Muscle layer of duodenum (tissue), 2 donors: ENCODE measurements around the gene METTL21A.
"Not testable (repeated sequence)": the region's sequence is repeated elsewhere in the genome, so short reads cannot be mapped to it uniquely, and the experiment has no call there.

Experiments used
- H3K27ac ChIP-seq: one replicate; pipeline ENCODE4 v1.7.0; 2013; ENCODE audit warnings: mild to moderate bottlenecking, low read length
- H3K27me3 ChIP-seq: one replicate; pipeline ENCODE4 v1.7.0; 2013; ENCODE audit warnings: low read depth, mild to moderate bottlenecking, control low read depth, low read length
- H3K36me3 ChIP-seq, 2 donors: one replicate each; pipeline ENCODE4 v1.7.0; 2013; ENCODE audit warnings: low read length in 2 of 2, control low read depth in 1 of 2, mild to moderate bottlenecking in 1 of 2; ENCODE audit not compliant: insufficient read depth in 2 of 2, control insufficient read depth in 1 of 2
- H3K4me1 ChIP-seq, 2 donors: one replicate each; pipeline ENCODE4 v1.7.0; 2013; ENCODE audit warnings: low read length in 2 of 2, mild to moderate bottlenecking in 2 of 2, control low read depth in 1 of 2, moderate library complexity in 1 of 2; ENCODE audit not compliant: insufficient read depth in 2 of 2, control insufficient read depth in 1 of 2
- H3K4me3 ChIP-seq, 2 donors: one replicate each; pipeline ENCODE4 v1.7.0; 2013; ENCODE audit warnings: low read length in 2 of 2, low read depth in 1 of 2, mild to moderate bottlenecking in 1 of 2
- H3K9me3 ChIP-seq, 2 donors: one replicate each; pipeline ENCODE4 v1.7.0; 2013; ENCODE audit warnings: low read length in 2 of 2, control low read depth in 1 of 2, mild to moderate bottlenecking in 1 of 2; ENCODE audit not compliant: control insufficient read depth in 1 of 2
- donor health status: healthy.

Gene METTL21A

GRCh38 chr2:207625014-207625907 lies at the start of gene METTL21A:
TSS of gene METTL21A (minus strand) at chr2:207625394. CDS start at chr2:207624375, 1,019 bp downstream.
- Histone ChIP-seq H3K9me3 (no peaks in the 10 kb centered on the region), H3K4me3 (peak within 1 kb of the TSS; percentile 94), H3K27ac (peak within 1 kb of the TSS; percentile 83), H3K27me3 (no peaks in the 10 kb centered on the region), H3K36me3 (peaks cover 0 to 6% of the 10 kb centered on the region in 2 donors), H3K4me1 (peaks cover 7 to 15% of the 10 kb centered on the region in 2 donors)

DNA sequence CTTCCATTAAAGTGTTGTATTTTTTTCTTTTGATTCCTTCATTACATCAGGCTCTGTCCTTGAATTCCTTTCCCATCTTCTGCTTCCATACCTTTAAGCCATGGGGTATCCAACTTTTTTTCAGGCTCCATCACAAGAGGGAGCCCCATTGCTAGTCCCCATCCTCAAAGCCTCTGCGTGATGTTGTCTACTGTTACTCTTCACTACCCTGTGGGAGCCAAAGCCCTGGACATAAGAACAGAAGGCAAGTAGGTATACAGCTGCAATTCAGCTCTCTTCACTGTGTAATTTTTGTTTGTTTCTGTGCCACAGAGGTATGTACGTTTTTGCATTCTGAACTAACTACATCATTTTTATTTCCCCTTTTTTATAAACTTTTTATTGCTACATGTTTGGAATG lies 49.6 kb upstream of the METTL21A start:
- H3K36me3 ChIP-seq, result no peaks in the 10 kb centered on the region
- H3K4me1 ChIP-seq, result no peaks in the 10 kb centered on the region
- no peak overlapping the region for H3K27ac ChIP-seq
- H3K4me3 ChIP-seq, result no peak overlapping the region
- H3K9me3 ChIP-seq, result no peaks in the 10 kb centered on the region
- H3K27me3 ChIP-seq, result no peaks in the 10 kb centered on the region

DNA sequence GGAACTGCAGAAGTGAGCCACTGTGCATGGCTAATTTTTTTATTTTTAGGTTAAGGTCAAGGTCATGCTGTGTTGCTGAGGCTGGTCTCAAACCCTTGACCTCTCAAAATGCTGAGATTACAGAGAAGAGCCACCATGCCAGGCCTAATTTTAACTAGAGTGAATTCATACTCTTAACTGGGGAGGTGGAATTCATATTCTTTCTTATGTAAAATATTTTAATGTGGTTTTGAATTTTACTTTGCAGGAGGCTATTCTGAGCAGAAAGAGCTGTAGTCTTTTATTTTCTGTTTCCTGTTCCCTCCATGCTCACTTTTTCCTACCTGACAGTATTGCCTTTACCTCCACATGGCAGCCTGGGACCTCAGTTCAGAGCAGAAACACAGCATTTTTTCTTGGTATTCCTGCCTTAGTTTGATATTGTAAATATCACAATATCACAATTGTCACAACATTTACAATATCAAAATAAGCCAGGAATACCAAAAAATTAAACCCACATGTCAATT lies 49.1 kb upstream of the METTL21A start:
- H3K9me3 ChIP-seq, result no peaks in the 10 kb centered on the region
- no peak overlapping the region for H3K4me3 ChIP-seq
- no peak overlapping the region for H3K27ac ChIP-seq
- H3K36me3 ChIP-seq, result no peaks in the 10 kb centered on the region
- H3K27me3 ChIP-seq, result no peaks in the 10 kb centered on the region
- no peaks in the 10 kb centered on the region for H3K4me1 ChIP-seq

DNA sequence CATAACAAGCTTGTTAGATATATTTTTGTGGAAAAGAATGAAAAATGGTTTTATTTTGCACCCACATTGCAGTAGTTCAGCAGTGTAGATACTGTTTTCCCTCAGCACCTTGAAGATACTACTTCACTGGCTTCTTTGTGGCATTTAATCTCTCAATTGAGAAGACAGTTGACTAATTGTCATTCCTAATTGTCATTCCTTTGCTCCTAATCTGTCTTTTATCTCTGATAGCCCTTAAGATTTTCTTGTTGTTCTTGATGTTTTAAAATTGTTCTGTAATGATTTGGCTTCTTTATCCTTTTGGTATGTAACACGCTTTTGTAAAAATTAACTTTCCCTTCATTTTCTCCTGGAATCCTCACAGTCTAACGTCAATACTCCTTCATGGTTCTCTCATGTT lies 48.2 kb upstream of the METTL21A start:
- no peak overlapping the region for H3K4me3 ChIP-seq
- no peaks in the 10 kb centered on the region for H3K27me3 ChIP-seq
- no peak overlapping the region for H3K27ac ChIP-seq
- no peaks in the 10 kb centered on the region for H3K36me3 ChIP-seq
- H3K9me3 ChIP-seq, result no peaks in the 10 kb centered on the region
- no peaks in the 10 kb centered on the region for H3K4me1 ChIP-seq

- no peak overlapping the region for H3K4me3 ChIP-seq
- H3K27ac ChIP-seq, result no peak overlapping the region
- no peaks in the 10 kb centered on the region for H3K27me3 ChIP-seq
- no peaks in the 10 kb centered on the region for H3K4me1 ChIP-seq
- H3K36me3 ChIP-seq, result no peaks in the 10 kb centered on the region
- no peaks in the 10 kb centered on the region for H3K9me3 ChIP-seq
Observed at GRCh38 chr2:207670887-207671286, 45.7 kb upstream of the METTL21A start.

DNA sequence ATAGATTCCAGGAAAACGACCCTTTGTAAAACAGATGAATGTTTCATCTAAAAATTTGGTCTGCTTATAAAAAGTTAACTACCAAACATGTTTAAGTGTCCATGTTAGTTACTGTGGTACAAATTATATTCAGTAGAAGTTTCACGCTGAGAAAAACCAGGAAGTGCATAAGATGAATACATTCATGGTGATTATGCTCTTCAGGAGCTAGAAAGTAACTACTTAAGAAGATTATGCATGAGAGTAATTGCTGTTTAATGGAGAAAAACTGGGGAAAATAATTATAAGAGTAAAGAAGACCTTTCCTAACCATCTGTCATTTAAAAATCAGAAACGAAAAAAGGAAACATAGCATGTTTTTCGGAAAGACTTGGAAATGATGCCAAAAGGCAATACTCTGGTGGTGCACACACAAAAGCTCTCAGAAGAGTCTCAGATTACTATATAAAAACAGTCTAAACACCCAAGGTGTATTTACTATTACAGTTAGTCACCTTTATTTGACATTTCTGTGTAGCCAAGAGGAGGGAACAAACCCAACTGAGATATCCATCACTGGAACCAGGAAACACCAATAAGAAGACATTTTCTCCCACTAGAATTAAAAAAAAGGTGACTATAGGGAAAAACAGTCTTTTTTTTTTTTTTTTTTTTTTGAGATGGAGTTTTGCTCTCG lies 38.8 kb upstream of the METTL21A start:
- Histone ChIP-seq H3K27me3 (no peaks in the 10 kb centered on the region), H3K4me3 (no peak overlapping the region), H3K36me3 (no peaks in the 10 kb centered on the region), H3K9me3 (no peaks in the 10 kb centered on the region), H3K27ac (no peak overlapping the region), H3K4me1 (no peaks in the 10 kb centered on the region)

DNA sequence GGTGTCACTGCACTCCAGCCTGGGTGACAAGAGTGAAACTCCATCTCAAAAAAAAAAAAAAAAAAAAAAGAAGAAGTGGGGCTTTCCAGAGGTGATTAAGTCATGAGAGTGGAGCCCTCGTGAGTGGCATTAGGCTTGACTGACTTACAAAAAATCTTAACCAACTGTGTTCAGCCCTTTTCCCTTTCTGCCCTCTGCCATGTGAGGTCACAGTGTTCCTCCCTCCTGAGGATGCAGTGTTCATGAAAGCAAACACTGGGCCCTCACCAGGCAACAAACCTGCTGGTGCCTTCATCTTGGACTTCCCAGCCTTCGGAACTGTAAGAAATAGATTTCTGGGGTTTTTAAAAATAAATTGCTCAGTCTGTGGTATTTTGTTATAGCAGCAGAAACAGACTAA lies 37.0 kb upstream of the METTL21A start:
- Histone ChIP-seq H3K27ac (no peak overlapping the region), H3K4me3 (no peak overlapping the region), H3K27me3 (no peaks in the 10 kb centered on the region), H3K9me3 (no peaks in the 10 kb centered on the region), H3K4me1 (no peaks in the 10 kb centered on the region), H3K36me3 (no peaks in the 10 kb centered on the region)

DNA sequence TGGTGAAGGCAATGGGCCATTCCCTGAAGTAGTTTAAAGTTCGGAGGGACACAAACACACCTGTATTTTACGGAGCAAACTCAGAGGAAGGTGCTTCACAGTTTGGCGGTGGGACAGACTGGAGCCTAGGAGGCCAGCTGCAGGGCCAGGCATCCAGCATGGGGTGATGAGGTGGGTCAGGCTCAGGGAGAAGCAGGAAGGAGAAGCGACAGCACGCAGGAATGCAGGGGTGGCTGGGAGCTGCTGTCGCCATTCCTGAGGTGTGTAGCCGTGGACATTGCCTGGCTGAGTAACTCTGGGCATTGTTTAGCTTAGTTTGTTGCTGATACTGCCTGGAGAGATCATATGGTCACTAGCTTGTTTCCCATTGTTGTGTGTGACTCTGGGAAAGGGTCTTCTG lies 35.8 kb upstream of the METTL21A start:
- Histone ChIP-seq H3K4me3 (no peak overlapping the region), H3K27me3 (no peaks in the 10 kb centered on the region), H3K36me3 (no peaks in the 10 kb centered on the region), H3K4me1 (no peaks in the 10 kb centered on the region), H3K27ac (no peak overlapping the region), H3K9me3 (no peaks in the 10 kb centered on the region)

GRCh38 chr2:207658156-207658555 lies 33.0 kb upstream of the METTL21A start:
- H3K27ac ChIP-seq, result no peak overlapping the region
- H3K9me3 ChIP-seq, result no peaks in the 10 kb centered on the region
- no peaks in the 10 kb centered on the region for H3K27me3 ChIP-seq
- no peak overlapping the region for H3K4me3 ChIP-seq
- no peaks in the 10 kb centered on the region for H3K36me3 ChIP-seq
- no peaks in the 10 kb centered on the region for H3K4me1 ChIP-seq

DNA sequence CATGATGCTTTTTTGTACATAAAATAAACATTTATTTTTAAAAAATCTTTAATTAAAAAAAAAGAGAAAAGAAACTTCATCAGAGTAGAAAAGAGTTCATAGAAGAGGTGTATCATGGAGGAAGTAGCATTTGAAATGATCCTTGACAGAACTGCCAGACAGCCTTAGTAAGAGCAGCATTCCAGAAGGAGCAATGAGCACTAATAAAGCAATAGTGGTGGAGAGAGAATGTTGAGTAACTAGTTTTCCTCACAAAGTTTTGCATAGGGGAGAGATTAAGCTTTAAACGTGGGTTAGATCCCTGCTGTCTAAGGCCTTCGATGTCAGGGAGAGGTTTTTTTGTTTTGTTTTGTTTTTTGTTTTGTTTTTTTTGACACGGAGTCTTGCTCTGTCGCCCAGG lies 29.8 kb upstream of the METTL21A start:
- H3K36me3 ChIP-seq, result no peaks in the 10 kb centered on the region
- no peaks in the 10 kb centered on the region for H3K27me3 ChIP-seq
- no peak overlapping the region for H3K27ac ChIP-seq
- no peaks in the 10 kb centered on the region for H3K4me1 ChIP-seq
- no peaks in the 10 kb centered on the region for H3K9me3 ChIP-seq
- H3K4me3 ChIP-seq, result no peak overlapping the region

DNA sequence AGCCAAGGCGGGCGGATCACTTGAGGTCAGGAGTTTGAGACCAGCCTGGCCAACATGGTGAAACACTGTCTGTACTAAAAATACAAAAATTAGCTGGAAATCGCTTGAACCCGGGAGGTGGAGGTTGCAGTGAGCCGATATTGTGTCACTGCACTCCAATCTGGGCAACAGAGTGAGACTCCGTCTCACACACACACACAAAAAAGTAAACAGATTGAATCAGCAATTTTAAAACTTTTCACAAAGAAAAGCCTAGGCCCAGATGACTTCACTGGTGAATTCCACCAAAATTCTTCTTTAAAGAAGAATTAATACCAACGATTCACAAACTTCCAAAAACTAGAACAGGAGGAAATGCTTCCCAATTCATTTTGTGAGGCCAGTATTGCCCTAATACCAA lies 21.4 kb upstream of the METTL21A start:
- H3K9me3 ChIP-seq, H3K36me3 ChIP-seq, H3K27me3 ChIP-seq, H3K4me1 ChIP-seq, H3K4me3 ChIP-seq, H3K27ac ChIP-seq: not testable (repeated sequence)
